ENCODE measurements around the gene PLXNA3. TPM values are rescaled to one million over a fixed set of nuclear protein-coding genes. Genes with fewer than 3 reads are reported as not detected.

Gene PLXNA3
- total and polyA plus RNA-seq, 2 experiments from 2014 or later: 2.7 to 5.4 TPM

DNA sequence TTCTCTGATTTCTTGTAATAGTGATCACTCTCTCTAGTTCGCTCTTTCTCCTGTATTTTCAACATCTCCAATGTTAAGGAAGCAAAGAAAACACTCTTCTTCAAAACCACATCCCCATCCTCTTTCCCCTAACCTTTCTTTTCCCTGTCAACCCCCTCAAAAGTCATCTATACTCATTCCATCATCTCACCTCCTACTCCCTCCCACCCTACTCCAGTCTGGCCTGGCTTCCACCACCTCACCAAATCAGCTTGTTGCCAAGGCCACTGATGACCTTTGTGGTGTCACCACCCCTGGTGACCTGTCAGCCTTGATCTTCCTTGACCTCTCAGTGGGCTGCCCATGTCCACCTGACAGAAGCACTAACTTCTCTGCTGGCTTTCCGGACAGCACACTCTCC, 55.6 kb downstream of the PLXNA3 start:
- peaks cover 10% of the 10 kb centered on the region for H3K4me1 ChIP-seq (ENCODE audit: insufficient read depth)
- no peaks in the 10 kb centered on the region for H3K36me3 ChIP-seq (ENCODE audit: insufficient read depth)
- no peak overlapping the region for H3K4me2 ChIP-seq
- no peaks in the 10 kb centered on the region for H3K9me3 Mint-ChIP-seq
- H3K4me3 ChIP-seq: no peak overlapping the region
- TF ChIP-seq EZH2 (IDR thresholded peaks at IDR 0.05; ENCODE audit: low read depth, unreplicated experiment) (no peak), STAT1 (IDR thresholded peaks at IDR 0.05; ENCODE audit: unreplicated experiment) (no peak), ZNF331 (CRISPR knock-in tag; IDR thresholded peaks at IDR 0.05; ENCODE audit: low read depth) (no peak), NANOG (IDR thresholded peaks at IDR 0.05; ENCODE audit: borderline replicate concordance) (no peak)
- TF ChIP-seq, protein P1, sequence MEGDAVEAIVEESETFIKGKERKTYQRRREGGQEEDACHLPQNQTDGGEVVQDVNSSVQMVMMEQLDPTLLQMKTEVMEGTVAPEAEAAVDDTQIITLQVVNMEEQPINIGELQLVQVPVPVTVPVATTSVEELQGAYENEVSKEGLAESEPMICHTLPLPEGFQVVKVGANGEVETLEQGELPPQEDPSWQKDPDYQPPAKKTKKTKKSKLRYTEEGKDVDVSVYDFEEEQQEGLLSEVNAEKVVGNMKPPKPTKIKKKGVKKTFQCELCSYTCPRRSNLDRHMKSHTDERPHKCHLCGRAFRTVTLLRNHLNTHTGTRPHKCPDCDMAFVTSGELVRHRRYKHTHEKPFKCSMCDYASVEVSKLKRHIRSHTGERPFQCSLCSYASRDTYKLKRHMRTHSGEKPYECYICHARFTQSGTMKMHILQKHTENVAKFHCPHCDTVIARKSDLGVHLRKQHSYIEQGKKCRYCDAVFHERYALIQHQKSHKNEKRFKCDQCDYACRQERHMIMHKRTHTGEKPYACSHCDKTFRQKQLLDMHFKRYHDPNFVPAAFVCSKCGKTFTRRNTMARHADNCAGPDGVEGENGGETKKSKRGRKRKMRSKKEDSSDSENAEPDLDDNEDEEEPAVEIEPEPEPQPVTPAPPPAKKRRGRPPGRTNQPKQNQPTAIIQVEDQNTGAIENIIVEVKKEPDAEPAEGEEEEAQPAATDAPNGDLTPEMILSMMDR (conservative IDR thresholded peaks at IDR 0.05; ENCODE audit: low read depth in 2 of 2): no peak
- H3K4me3 Mint-ChIP-seq: no peak overlapping the region
- H3F3A ChIP-seq (replicated peaks; ENCODE audit: low read depth): 0 out of 2 replicates have a peak, but pooled peaks cover 4% of the 10 kb centered on the region
- H4K20me1 ChIP-seq (replicated peaks; ENCODE audit: insufficient read depth): no peaks in the 10 kb centered on the region
- ATAC-seq: no peak
- H3K27me3 Mint-ChIP-seq (ENCODE audit: insufficient read depth, low read depth, poor library complexity): peaks cover 12% of the 10 kb centered on the region
- peaks cover 11% of the 10 kb centered on the region; the same call in 2 of the 3 replicates for H3K36me3 Mint-ChIP-seq (ENCODE audit: low read depth)
- no peaks in the 10 kb centered on the region for H3K79me2 ChIP-seq (replicated peaks; ENCODE audit: insufficient read depth)
- H3K27me3 ChIP-seq (ENCODE audit: insufficient read depth): no peaks in the 10 kb centered on the region
- no peak for DNase-seq (ENCODE audit: low spot score)
- H3K4me1 Mint-ChIP-seq: peaks cover 14% of the 10 kb centered on the region
- no peaks in the 10 kb centered on the region for H3K9me2 ChIP-seq (ENCODE audit: insufficient read depth)
- H2AFZ ChIP-seq: no peak overlapping the region
- H3K27ac Mint-ChIP-seq: no peak overlapping the region
- H3K27ac ChIP-seq (ENCODE audit: low read depth): no peak overlapping the region

DNA sequence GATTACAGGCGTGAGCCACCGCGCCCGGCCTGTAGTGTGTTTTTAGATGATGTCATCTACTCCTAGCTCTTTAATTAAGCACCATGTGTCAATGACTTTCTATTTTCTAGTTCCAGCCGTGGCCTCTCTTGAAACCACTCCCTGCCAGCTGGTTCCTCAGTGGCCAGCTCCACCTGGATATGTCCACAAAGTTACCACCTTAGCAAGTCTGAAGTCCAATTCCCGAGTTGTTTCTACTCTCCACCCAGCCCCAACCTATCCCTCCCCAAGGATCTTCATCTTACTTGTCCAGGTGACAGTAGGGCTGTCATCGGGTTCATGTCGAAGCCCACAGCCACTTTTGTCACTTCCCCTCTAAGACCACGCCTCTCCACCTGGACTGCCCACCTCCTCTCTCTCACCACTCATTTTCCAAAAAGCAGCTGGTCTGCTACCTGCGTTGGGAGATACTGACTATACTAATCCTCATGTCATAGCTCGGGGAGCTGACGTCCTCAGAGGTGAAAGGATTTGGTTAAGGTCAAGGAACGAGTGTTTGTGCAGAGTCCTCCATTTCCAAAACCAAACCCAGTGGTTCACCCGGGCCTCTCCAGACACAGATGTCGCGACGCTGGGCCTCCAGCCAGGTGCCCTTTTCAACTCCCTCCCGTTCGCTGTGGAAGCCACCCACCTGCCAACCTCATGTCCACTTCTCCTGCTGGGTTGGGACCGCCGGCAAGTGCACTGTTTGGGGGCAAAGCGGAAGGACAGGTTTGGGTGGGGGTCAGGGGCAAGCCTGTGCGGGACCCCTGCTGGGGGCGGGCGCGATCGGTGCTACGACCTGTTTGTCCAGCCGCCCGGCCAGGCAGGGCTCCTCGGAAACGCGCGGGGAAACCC, 57.2 kb downstream of the PLXNA3 start:
- Mint-ChIP-seq H3K4me3 (peak overlapping the region; percentile 74), H3K36me3 (ENCODE audit: low read depth) (no peaks in the 10 kb centered on the region), H3K27me3 (ENCODE audit: insufficient read depth, low read depth, poor library complexity) (peaks cover 12% of the 10 kb centered on the region), H3K27ac (no peak overlapping the region), H3K9me3 (no peaks in the 10 kb centered on the region), H3K4me1 (peaks cover 14% of the 10 kb centered on the region)
- ATAC-seq (no peak), DNase-seq (ENCODE audit: low spot score) (no peak)
- no peak overlapping the region for H3K27ac ChIP-seq (ENCODE audit: low read depth)
- H4K20me1 ChIP-seq (replicated peaks; ENCODE audit: insufficient read depth): no peaks in the 10 kb centered on the region
- 0 out of 2 replicates have a peak, but pooled peaks cover 4% of the 10 kb centered on the region for H3F3A ChIP-seq (replicated peaks; ENCODE audit: low read depth)
- peaks cover 4% of the 10 kb centered on the region; the same call in 1 of the 2 replicates for H3K27me3 ChIP-seq (ENCODE audit: insufficient read depth)
- H3K4me1 ChIP-seq (ENCODE audit: insufficient read depth): peaks cover 10% of the 10 kb centered on the region
- peak overlapping the region; percentile 69 for H3K4me3 ChIP-seq
- no peaks in the 10 kb centered on the region for H3K9me2 ChIP-seq (ENCODE audit: insufficient read depth)
- no peaks in the 10 kb centered on the region for H3K79me2 ChIP-seq (replicated peaks; ENCODE audit: insufficient read depth)
- no peak overlapping the region for H2AFZ ChIP-seq
- H3K4me2 ChIP-seq: peak overlapping the region; percentile 76
- no peaks in the 10 kb centered on the region for H3K36me3 ChIP-seq (ENCODE audit: insufficient read depth)
- TF ChIP-seq ZNF331 (CRISPR knock-in tag; IDR thresholded peaks at IDR 0.05; ENCODE audit: low read depth) (no peak), ETS1 (IDR thresholded peaks at IDR 0.05) (no peak), CREB1 (CRISPR knock-in tag; IDR thresholded peaks at IDR 0.05; ENCODE audit: low read depth) (no peak), STAT1 (IDR thresholded peaks at IDR 0.05; ENCODE audit: unreplicated experiment) (no peak)
- TF ChIP-seq, protein P2, sequence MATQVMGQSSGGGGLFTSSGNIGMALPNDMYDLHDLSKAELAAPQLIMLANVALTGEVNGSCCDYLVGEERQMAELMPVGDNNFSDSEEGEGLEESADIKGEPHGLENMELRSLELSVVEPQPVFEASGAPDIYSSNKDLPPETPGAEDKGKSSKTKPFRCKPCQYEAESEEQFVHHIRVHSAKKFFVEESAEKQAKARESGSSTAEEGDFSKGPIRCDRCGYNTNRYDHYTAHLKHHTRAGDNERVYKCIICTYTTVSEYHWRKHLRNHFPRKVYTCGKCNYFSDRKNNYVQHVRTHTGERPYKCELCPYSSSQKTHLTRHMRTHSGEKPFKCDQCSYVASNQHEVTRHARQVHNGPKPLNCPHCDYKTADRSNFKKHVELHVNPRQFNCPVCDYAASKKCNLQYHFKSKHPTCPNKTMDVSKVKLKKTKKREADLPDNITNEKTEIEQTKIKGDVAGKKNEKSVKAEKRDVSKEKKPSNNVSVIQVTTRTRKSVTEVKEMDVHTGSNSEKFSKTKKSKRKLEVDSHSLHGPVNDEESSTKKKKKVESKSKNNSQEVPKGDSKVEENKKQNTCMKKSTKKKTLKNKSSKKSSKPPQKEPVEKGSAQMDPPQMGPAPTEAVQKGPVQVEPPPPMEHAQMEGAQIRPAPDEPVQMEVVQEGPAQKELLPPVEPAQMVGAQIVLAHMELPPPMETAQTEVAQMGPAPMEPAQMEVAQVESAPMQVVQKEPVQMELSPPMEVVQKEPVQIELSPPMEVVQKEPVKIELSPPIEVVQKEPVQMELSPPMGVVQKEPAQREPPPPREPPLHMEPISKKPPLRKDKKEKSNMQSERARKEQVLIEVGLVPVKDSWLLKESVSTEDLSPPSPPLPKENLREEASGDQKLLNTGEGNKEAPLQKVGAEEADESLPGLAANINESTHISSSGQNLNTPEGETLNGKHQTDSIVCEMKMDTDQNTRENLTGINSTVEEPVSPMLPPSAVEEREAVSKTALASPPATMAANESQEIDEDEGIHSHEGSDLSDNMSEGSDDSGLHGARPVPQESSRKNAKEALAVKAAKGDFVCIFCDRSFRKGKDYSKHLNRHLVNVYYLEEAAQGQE (IDR thresholded peaks at IDR 0.05; ENCODE audit: unreplicated experiment): no peak

Measured in GM23338 (cell line).